Left hindlimb (tissue), 1 donor: ENCODE results near the gene VPS54.
"Not testable (repeated sequence)": the region's sequence is repeated elsewhere in the genome, so short reads cannot be mapped to it uniquely, and the experiment has no call there.

ENCODE experiments used
- DNase-seq: peaks from one replicate; pipeline ENCODE4 v3.0.0-alpha.2; 2018

The VPS54 gene

GRCh38 chr2:63993130-63993584 is 26.1 kb downstream of the VPS54 start:
- not testable (repeated sequence) for DNase-seq

DNA sequence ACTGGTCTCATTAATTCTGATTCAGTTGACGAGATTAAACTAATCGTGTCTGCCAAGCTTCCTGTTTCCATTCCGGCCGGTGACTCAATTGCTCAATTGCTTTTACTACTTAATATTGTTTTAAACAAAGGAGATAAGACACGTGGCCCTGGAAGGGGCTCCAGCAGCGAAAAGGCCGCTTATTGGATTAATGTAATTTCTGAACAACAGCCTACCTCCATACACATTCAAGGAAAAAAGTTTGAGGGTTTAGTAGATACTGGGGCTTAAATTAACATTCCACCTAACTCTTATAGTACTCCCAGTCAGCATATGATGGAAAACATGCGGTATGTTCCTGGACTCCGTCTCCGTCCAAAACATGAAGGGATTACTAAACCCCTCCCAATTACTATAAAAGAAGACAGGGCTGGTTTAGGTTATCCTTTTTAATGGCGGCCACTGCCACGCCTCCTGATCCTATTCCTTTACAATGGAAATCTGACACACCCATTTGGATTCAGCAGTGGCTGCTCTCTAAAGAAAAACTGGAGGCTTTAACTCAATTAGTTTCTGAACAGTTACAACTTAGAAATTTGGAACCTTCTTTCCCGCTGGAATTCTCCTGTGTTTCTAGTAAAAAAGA is 27.1 kb downstream of the VPS54 start:
- DNase-seq, result no peak

DNA sequence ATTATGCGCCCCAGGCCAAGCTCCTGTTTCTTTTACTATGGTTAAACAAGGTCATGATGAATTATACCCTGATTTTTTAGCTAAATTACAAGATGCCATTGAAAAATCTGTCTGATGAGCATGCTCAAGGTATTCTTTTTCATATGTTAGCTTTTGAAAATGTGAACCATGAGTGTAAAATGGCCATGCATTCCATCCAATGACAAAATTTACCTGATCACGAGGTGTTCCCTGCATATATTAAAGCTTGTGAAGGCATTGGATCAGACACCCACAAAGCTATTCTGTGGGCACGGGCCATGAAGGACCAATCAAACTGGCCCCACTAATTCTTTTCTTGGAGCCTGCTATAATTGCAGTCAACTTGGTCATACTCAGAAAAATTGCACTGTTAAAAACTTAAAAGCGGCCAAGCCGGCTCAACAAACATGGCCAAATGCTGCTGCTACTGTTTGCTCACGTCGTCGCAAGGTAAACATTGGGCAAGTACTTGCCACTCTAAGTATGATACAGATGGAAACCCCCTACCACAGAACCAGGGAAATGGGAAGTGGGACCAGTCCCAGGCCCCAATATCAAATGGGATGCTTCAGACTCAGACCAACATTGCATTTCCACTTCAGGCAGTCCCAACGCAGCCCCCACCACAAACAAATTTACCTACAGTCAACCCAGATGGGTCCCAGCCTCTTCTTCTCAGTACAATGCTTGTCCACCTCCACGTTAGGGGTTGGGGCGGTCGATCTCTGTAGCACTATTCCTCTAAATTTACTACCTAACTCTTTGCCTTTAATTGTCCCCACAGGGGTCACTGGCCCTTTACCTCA is 27.8 kb downstream of the VPS54 start:
- DNase-seq, result not testable (repeated sequence)

DNA sequence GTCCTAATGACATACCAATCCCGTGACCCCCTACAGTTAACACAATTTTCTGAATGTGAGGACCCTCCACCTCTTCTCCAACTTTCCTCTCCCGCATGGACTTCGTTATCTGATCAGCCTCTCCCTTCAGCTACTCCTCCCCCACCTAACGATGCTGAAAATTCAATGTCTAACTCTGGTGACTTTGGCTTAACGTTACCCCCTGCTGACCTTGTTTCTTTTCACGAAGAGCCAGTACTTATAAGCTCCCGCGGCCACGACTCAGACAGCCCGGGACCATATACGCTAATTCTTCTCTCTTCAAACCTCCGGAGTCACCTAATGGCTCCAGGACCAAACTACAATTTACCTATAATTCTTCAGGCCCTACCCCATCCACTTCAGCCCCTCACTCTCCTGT is 29.2 kb downstream of the VPS54 start:
- DNase-seq, result no peak

DNA sequence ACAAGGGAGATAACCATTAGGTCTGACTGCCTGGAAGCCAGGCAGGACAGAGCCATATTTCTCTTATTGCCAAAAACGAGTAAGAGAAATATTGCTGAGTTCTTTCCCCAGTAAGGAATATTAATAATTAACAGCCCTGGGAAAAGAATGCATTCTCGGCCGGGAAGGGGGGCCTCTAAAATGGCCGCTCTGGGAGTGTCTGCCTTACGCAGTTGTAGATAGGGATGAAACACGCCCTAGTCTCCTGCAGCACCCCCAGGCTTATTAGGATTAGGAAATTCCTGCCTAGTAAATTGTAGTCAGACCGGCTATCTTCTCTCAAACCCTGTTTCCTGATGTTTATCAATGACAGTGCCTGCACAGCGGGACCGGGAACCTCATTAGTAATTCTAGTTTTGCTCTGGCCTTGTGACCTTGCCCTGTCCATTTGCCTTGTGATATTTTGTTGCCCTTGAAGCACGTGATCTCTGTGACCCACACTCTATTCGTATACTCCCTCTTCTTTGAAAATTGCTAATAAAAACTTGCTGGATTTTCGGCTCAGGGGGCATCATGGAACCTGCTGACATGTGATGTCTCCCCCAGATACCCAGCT is 30.3 kb downstream of the VPS54 start:
- DNase-seq, result not testable (repeated sequence)

- no peak for DNase-seq
Observed at GRCh38 chr2:63984606-63985359, 34.4 kb downstream of the VPS54 start.

DNA sequence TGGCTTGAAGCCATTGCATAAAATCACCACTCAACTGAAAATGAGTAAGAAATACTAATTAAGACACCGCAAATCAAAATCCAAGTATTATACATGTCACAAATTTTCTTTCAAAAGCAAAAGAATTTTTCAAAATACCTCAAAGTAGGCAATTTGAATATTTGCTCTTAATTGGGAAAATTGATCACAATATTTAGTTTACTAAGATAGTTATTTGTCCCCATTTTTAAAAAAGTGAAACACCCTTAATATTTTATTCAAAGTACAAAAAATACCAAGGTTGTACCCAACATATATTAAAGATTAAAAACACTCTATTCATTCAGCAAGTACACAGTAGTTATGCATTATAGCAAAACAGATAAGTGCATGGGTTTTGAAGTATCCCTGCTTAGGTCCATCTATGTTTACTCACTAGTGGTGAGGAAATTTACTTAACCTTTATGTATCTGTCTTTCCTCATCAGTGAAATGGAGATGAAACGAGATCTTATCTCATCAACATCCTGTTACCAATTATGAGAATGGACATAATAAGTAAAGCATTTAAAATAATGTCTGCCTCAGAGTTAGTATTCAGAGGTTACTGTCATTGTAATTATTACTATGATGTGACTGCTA is 35.1 kb downstream of the VPS54 start:
- DNase-seq, result no peak

GRCh38 chr2:63982335-63982734 is 36.9 kb downstream of the VPS54 start:
- no peak for DNase-seq

DNA sequence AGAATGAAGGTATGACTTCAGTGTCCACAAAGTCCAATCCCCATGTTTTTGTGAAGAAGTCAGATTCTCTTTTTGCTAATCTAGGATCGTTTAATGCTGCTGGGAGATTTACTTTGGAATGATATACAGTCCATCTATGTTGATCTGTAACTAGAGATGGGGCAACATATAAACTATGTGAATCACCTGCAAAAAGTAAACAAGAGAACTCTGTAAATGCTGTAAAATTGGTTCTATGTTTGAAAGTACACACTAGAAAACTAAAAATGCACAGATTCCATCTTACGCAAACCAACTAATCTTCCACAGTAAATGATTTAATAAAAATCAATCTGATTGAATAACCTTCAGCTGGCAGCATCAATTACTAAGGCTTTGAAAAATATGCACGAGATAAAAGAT is 37.5 kb downstream of the VPS54 start:
- no peak for DNase-seq

DNA sequence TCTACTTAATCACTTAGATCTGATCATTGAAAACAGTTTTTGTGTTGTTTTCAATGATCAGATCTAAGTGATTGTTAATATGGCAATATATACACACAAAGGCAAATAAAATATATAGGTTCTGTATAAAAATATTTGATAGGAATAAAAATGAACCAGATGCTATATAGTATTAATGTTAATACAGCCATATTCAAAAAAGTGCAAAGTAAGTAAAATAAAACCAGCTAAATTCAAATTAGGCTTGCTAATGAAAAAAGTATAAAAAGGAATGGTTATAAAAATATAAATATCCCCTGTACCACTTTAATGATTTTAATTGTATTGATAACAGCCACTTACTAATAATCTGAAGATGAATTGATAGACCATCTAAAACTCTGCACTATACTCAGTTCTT is 38.4 kb downstream of the VPS54 start:
- no peak for DNase-seq

GRCh38 chr2:63977904-63978303 is 41.3 kb downstream of the VPS54 start:
- no peak for DNase-seq

DNA sequence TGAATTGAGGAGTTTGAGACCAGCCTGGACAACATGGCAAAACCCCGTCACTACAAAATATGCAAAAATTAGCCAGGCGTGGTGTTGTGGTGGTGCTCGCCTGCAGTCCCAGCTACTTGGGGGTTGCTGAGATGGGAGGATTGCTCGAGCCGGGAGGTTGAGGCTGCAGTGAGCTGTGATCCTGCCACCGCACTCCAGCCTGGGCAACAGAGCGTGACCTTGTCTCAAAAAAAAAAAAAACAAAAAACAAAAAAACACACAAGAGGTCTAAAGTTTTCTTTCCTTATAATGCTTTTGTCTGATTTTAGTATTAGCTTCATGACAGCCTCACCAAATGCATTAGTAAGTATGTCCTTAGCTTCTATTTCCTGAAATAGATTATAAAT is 43.1 kb downstream of the VPS54 start:
- no peak for DNase-seq

DNA sequence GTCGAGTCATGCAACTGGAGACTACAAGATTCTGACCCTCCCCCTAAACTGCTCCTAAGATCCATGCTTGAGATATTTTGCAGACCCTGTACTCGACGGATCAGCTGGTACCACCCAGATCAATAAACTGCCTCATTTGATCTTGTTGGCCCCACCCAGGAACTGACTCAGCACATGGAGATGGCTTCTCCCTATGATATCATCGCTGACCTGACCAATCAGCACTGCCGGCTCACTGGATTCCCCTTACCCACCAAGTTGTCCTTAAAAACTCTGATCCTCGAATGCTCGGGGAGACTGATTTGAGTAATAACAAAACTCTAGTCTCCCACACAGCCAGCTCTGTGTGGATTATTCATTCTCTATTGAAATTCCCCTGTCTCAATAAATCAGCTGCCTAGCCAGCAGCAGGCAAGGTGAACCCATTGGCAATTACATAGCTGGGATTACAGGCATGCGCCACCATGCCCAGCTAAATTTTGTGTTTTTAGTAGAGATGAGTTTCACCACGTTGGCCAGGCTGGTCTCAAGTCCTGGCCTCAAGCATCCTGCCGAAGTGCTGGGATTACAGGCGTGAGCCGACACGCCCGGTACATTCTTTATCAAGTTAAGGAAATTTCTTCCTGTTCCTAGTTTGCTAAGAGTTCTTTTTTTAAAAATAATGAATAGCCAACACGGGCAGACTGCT is 43.6 kb downstream of the VPS54 start:
- no peak for DNase-seq

- DNase-seq, result not testable (repeated sequence)
Observed at GRCh38 chr2:63975036-63975435, 44.2 kb downstream of the VPS54 start.

DNA sequence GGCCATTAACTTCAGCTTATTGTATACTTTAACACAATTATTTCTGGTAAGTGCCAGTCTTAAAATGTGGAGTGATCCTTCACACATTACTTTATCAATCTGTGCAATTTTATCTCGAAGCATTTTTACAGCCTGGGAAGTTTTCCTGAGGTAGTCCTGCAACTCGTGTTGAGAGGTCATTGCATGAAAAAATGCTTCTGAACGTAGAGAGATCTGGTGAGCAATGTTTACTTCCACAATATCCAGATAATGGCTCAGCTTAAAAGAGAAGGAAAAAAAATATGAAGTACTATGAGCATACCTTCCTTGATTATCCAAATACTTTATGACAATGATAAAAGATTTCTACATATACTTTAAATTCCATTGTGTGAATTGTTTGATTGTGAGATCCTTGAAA is 57.0 kb downstream of the VPS54 start:
- no peak for DNase-seq

GRCh38 chr2:63950414-63950813 is 68.8 kb downstream of the VPS54 start:
- no peak for DNase-seq

DNA sequence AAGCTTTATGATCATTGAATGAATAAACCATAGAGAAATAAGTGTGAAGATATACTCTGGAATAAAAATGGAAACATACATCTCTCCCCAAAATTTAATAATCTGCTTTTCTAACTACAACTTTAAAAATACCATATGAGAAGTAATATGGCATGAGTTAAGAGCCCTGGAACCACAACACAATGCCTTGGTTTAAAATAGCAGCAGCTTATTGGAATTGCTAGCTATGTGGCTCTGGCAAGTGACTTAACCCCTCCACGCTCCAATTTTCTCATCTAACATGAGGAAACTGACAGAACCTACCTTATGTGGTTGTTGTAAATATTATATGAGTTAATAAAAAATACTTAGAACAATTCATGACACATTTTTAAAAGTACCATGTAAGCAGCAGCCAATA is 76.4 kb downstream of the VPS54 start:
- DNase-seq, result no peak

DNA sequence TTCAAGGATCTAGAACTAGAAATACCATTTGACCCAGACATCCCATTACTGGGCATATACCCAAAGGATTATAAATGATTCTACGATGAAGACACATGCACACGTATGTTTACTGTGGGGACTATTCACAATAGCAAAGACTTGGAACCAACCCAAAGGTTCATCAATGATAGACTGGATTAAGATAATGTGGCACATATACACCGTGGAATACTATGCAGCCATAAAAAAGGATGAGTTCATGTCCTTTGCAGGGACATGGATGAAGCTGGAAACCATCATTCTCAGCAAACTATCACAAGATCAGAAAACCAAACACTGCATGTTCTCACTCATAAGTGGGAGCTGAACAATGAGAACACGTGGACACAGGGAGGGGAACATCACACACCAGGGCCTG is 87.1 kb downstream of the VPS54 start:
- DNase-seq, result not testable (repeated sequence)

GRCh38 chr2:63926815-63927214 is 92.4 kb downstream of the VPS54 start:
- DNase-seq, result no peak

- DNase-seq, result no peak
Observed at GRCh38 chr2:63914311-63914710, 104.9 kb downstream of the VPS54 start.

DNA sequence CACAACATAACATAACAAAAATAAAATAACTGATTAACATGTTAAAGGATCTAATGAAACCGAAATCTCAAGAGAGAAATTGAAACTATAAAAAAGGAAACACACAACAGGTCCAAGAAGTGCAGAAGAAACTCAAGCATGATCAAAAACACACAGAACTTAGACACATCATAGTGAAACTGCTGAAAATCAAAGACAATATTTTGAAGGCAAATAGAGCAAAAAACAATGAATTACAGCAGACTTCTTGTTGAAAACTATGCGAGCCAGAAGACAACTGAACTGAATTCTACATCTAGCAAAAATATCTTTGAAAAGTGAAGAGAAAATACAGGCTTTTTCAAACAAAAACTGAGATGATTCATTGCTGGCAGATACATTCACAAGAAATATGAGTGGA is 116.2 kb downstream of the VPS54 start:
- DNase-seq, result no peak

- DNase-seq, result no peak
Observed at GRCh38 chr2:63902149-63902548, 117.1 kb downstream of the VPS54 start.
